GM18870 (cell line): ENCODE measurements around the gene FMO3.

Experiments used
- ATAC-seq: cut with Tn5 transposase; IDR thresholded peaks from one replicate; pipeline ENCODE4 v1.9.1; 2021; ENCODE audit warnings: moderate library complexity; ENCODE audit not compliant: unreplicated experiment

FMO3 gene

DNA sequence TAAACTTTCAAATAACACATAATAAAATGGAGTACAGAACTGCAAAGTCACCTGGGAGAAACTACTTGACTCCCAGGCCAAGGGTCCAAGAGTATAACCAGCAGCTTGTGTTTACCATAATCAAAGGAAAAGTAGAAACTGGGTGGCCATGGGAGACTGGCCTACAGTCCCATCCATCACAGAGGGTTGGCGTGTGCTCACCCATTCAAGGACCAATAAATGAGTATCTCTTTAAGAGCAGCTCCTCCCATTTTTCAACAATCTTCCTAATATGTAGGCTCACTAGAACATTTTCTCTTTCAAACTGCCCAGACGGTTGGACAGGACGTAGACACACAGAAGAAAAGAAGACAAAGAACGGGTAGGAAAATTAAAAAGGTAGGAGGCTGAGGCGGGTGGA, at the start of gene FMO3:
FMO3 (plus strand) TSS at position 302 of the 400 bp plus-strand sequence. CDS start 1,754 bp downstream, outside the sequence.
- no peak for ATAC-seq

DNA sequence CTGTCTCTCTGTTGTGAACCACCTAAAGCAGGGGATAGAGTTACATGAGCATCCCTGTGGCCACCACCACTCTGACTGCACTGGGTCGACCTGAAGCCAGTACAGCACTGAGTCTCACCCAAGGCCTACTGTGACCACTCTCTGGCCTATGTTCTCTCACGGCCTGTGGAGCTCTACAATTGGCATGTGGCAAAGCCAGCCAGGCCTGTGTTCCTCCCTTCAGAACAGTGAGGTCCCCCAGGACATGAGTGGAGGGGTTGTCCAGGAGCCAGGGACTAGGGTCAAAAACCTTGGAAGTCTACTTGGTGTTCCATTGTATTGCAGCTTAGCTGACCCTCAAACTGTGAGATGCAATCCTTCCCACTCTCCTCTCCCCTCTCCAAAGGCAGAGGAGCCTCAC, 42.7 kb upstream of the FMO3 start:
- ATAC-seq: no peak

DNA sequence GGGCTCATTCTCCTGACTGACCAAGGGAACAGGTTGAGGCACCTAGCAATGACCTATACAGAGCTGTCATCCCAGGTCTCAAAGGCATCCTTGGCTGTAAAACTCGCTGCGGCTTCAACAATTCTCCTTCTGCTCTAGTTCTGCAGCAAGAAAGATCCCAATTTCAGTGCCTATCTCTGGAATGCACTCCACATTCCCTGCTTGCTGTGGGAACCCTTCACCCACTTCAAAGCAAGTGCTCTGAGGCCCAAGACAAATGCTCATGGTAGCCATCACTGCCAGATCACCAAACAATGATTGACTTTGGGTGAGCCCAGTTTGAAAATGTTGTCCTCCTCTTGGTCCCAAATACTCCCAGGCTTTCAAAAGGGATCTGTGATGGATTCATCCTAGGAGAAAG, 37.7 kb upstream of the FMO3 start:
- no peak for ATAC-seq

- ATAC-seq: no peak
Measured at GRCh38 chr1:171055966-171056643, 34.6 kb upstream of the FMO3 start.

- ATAC-seq: no peak
Measured at GRCh38 chr1:171061425-171062143, 29.1 kb upstream of the FMO3 start.

DNA sequence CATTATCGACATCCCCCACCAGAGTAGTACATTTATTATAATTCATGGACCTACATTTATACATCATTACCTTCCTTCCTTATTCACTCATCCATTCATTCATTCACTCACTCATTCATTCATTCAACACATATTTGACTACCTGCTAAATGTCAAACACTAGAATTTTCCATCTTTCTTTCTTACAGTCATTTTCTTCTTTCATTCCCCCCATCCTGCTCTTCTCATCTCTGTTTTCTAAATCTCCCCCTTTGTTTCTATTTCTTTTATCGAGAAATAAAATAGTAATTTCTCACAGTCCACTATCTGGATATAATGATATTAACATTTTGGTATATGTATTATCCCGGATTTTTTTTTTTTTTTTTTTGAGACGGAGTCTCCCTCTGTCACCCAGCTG, 27.8 kb upstream of the FMO3 start:
- ATAC-seq: no peak

DNA sequence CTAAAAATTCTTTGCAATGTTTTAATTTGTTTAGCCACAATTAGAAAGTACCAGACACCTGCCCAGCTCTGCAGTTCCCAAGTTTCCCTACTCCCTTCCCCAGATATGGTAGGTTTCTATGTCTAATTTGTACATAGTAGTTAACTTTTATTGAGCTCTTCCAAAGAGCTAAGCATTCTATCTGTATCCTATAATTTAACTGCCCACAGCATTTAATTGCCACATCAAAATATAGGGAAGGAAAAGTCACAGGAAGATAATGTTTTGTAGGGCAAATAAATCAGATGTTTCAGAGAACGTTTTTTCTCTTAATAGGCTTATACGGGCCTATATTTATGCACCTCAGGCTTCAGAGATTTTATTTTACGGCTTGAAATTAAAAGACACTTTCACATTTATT, 15.7 kb upstream of the FMO3 start:
- ATAC-seq: no peak

- no peak for ATAC-seq
Measured at GRCh38 chr1:171081314-171081753, 9.4 kb upstream of the FMO3 start.

- no peak for ATAC-seq
Measured at GRCh38 chr1:171081763-171082201, 8.9 kb upstream of the FMO3 start.

DNA sequence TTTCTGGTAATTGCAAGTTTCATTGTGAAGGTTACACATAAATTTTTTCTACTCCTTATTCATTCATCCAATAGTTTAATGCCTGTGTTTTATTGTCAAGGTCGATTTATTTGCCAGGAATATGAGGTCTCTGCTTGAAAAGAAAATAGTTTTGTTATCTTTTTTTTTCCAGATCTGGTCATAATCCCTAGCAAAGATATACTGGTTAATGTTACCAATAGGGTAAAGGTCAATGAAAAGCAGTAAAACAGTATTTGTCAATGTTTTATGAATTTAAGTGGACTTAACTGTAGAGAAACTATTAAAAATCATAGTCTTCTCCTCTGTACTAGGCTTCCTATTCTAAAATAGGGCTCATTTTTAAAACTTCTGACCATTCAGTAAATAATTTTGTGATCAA, 8.1 kb upstream of the FMO3 start:
- ATAC-seq: no peak

- ATAC-seq: no peak
Measured at GRCh38 chr1:171083222-171083621, 7.5 kb upstream of the FMO3 start.

DNA sequence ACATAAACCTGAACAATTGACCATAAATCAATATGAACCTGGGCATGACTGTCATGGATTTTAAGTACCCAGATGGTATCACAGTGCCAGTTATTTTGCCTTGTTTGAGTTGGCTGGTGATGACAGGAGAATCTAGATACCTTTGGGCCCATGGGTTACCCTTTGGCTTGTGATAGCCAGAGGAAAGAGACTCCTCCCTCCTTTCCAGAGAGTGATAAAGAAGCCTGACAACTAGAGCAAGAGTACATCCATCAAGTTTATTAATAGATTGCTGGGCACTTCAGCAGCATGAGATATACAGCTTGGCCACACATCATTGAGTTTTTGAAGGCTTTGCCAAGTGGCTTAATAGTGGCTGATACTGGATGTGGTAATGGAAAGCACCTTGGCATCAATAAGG, 6.6 kb upstream of the FMO3 start:
- no peak for ATAC-seq

DNA sequence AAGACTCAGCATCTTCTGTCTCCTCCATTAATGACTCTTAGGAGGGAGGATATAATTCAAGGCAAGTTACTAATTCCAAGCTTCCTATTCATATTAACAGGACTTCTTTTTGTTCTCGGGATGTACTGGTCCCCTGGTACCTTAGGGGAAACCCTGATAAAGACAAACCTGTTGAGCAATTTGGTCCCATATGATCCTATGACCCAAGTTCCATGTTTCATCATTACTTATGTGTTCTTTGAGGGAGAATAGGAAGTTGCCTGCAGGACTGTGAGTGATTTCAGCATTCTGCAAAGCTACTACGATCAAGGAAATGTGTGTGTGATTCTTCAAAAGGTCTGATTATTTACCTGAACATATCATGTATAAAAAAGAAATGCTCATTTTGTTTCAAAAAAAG, 5.8 kb upstream of the FMO3 start:
- no peak for ATAC-seq

DNA sequence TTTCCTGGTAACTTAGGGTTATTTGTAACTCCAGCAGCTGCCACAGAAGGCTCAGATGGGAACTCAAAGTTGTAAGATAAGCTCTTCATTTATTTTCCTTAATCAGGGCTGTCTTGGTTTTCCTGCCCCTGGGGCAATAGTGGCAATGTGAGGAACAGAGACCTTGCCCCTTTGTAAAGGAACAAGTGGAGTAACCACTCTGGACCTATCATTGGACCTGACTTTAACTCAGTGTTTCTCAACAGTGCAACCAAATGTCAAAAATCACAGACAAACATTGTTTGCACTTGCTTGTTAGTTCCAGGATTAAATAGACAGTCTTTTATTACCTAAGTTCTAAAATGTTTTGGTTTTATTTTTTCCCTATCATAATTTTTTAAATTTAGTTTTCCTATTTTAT, 2.8 kb upstream of the FMO3 start:
- no peak for ATAC-seq

- no peak for ATAC-seq
Measured at GRCh38 chr1:171103862-171104261, 13.2 kb downstream of the FMO3 start.

DNA sequence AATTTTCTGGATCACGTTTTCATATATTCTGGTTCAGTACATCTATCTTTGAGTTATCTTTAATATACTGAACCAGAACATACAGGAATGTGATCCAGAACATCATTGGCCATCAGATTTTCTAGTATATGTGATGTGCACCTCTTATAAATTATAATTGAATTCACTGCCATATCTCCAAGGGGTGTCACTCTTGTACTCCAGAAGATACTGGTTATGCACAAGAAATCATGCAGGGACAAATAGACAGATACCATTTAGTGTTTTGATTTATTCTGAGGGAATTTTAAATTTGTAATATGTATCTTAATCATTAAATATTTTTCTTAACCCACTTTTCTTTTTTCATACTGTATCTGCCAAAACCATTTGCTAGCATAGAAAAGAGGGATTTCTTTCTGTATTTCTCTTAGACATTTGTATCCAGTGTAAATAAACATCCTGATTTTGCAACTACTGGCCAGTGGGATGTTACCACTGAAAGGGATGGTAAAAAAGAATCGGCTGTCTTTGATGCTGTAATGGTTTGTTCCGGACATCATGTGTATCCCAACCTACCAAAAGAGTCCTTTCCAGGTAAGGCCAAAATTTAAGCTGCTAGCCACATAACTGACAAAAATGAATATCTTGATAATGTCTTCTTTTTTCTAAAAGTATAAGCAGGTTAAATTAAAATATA, 16.7 kb downstream of the FMO3 start:
- no peak for ATAC-seq

DNA sequence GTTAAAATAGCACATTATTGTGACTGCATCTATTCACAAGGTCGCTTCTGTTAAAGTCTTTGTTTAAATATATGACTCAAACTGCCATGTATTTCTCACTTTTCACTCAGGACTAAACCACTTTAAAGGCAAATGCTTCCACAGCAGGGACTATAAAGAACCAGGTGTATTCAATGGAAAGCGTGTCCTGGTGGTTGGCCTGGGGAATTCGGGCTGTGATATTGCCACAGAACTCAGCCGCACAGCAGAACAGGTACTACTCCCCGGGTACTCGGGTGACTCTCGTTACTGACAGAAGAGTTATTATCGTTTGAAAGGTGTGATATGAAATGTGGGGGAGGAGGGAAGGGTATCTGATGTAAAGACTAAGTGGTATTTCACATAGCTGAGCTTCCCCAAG, 17.3 kb downstream of the FMO3 start:
- ATAC-seq: no peak

GRCh38 chr1:171109966-171110365, 19.3 kb downstream of the FMO3 start:
- ATAC-seq: no peak

DNA sequence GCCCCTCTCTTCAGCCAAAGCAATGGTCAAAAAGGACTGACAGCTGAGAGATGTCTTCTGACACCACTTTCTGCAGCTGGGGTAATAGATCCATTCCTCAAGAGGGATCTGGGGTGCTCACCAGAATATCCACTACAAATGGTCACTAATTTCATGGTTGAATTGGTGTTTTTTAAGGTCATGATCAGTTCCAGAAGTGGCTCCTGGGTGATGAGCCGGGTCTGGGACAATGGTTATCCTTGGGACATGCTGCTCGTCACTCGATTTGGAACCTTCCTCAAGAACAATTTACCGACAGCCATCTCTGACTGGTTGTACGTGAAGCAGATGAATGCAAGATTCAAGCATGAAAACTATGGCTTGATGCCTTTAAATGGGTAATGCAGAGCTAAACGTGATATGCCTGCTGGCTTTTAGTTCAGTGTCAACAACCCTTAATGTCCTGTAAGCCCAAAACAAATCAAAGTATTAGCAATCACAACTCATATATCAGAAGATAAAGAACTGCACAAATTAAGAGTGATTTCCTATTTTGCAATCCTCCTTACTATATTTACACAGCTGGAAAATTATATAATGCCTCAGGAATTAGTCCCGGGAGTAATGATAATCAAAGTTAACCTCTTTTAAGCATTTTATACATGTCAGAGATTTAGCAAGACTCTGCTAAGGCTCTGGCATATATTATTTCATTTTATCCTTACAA, 20.1 kb downstream of the FMO3 start:
- no peak for ATAC-seq

GRCh38 chr1:171112119-171112518, 21.4 kb downstream of the FMO3 start:
- ATAC-seq: no peak

DNA sequence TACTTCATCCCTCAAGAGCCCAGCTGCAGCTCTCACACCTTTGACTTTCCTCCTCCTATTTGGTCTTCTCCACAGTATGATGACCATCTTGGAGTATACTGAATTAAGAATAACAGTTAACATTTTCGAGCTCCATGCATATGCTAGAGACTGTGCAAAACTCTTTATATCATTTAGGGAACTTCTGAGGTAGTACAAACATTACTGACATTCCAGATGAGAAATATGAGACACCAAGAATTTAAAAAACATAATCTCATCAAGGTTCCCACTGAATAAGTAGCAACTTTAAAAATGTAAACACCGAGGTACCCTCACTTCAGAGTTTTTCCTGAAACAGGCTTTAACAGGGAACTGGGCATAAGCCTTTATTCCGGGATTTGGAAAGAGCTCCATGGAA, 22.7 kb downstream of the FMO3 start:
- no peak for ATAC-seq
